ENCODE measurements around the gene SH3BP2.

The SH3BP2 gene

GRCh38 chr4:2788101-2788500, 4.8 kb upstream of the SH3BP2 start:
- TF ChIP-seq CTCF (IDR thresholded peaks at IDR 0.05; ENCODE audit: low read length, missing control alignments), result no peak
- DNase-seq (ENCODE audit: low read depth), result no peak

DNA sequence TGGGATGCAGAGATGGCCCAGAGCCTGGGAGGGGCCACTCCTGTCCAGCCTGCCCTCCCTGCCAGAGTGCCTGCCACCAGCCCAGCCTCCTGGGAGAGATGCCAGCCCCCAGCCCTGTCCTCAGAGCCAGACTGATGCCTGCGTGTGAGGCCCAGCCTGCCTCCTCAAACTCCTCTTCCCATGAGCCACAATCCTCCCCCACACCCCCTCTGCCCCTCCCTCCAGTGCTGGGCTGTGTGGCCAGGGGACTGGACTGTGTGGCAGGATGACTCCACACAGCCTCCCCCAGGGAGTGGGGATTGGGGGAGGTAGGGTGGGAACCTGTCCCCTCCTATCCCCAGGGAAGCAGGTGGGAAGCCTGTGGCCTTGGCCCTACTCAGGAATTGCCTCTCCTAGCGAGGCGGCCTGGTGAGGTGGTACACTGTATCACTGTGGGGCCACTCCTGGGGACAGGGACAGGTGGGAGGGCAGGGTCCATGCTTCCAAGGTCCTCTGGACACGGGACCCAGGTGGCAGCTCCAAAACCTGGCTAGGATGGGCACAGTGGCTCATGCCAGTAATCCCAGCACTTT, 4.3 kb upstream of the SH3BP2 start:
- TF ChIP-seq CTCF (IDR thresholded peaks at IDR 0.05; ENCODE audit: low read length, missing control alignments), result no peak
- H3K4me3 ChIP-seq (replicated peaks; ENCODE audit: low read depth, low read length), result no peak overlapping the region
- DNase-seq (ENCODE audit: low read depth), result no peak

More at GRCh38 chr4:2788101-2788500, 4.8 kb upstream of the SH3BP2 start:
- H3K4me3 ChIP-seq (replicated peaks; ENCODE audit: low read depth, low read length), result no peak overlapping the region

DNA sequence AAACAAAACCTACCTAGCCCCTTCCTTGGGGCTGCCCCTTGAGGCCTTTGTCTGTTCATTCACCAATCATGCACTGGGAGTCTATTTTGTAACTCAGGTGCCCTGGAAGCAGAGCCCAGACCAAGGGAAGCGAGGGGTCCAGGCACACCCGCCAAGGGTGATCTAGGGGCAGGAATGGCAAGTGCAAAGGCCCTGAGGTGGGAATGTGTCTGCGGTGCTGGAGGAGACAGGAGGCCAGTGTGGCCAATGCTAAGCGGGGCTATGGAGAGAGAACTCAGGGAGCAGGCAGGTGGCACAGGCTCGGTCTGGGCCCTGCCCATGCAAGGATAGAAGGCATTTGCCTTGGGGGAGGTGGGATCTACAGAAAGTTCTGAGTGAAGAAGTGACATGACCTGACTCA, 3.5 kb upstream of the SH3BP2 start:
- TF ChIP-seq CTCF (IDR thresholded peaks at IDR 0.05; ENCODE audit: low read length, missing control alignments), result no peak
- DNase-seq (ENCODE audit: low read depth), result no peak
- H3K4me3 ChIP-seq (replicated peaks; ENCODE audit: low read depth, low read length), result no peak overlapping the region

GRCh38 chr4:2789793-2790582, 2.9 kb upstream of the SH3BP2 start:
- no peak overlapping the region for H3K4me3 ChIP-seq (replicated peaks; ENCODE audit: low read depth, low read length)
- no peak for TF ChIP-seq CTCF (IDR thresholded peaks at IDR 0.05; ENCODE audit: low read length, missing control alignments)
- DNase-seq (ENCODE audit: low read depth), result no peak

GRCh38 chr4:2790583-2791517, 2.0 kb upstream of the SH3BP2 start:
- DNase-seq (ENCODE audit: low read depth), result no peak
- no peak for TF ChIP-seq CTCF (IDR thresholded peaks at IDR 0.05; ENCODE audit: low read length, missing control alignments)

GRCh38 chr4:2791518-2792395, 1.1 kb upstream of the SH3BP2 start:
- H3K4me3 ChIP-seq (replicated peaks; ENCODE audit: low read depth, low read length), result no peak overlapping the region
- TF ChIP-seq CTCF (IDR thresholded peaks at IDR 0.05; ENCODE audit: low read length, missing control alignments), result no peak
- no peak for DNase-seq (ENCODE audit: low read depth)

More at GRCh38 chr4:2790583-2791517, 2.0 kb upstream of the SH3BP2 start:
- H3K4me3 ChIP-seq (replicated peaks; ENCODE audit: low read depth, low read length), result no peak overlapping the region
